CD14-positive monocyte (primary cell): ENCODE data around the gene SLC6A5. TPM values are rescaled to one million over a fixed set of nuclear protein-coding genes. Genes with fewer than 3 reads are reported as not detected.

Experiments
- DNase-seq, 3 donors: peaks; one replicate each; pipeline ENCODE4 v3.0.0-alpha.2; 2011 to 2022
- H2AFZ ChIP-seq: 2 replicates; pipeline ENCODE4 v1.6.0; 2012; ENCODE audit warnings: mild to moderate bottlenecking, low read depth, low read length, inconsistent platforms; ENCODE audit not compliant: insufficient read depth, poor library complexity, severe bottlenecking
- H3K27ac ChIP-seq, 2 donors: 1 replicate in 1 of 2; 2 replicates in 1 of 2; pipeline ENCODE4 v1.5.1; 2012 to 2013; ENCODE audit warnings: low read length in 2 of 2, control low read depth in 1 of 2, inconsistent platforms in 1 of 2, low read depth in 1 of 2, mild to moderate bottlenecking in 1 of 2
- H3K27me3 ChIP-seq, 2 donors: one replicate each; pipeline versions ENCODE4 v1.6.0 to v1.6.1; 2011 to 2013; ENCODE audit warnings: low read length in 2 of 2; ENCODE audit not compliant: control insufficient read depth in 2 of 2, insufficient read depth in 2 of 2
- H3K36me3 ChIP-seq, 2 donors: replicated peaks in 1 of 2; 1 replicate in 1 of 2; 2 replicates in 1 of 2; pipeline versions ENCODE4 v1.5.1 to v1.6.1; 2012 to 2013; ENCODE audit warnings: low read length in 2 of 2, control low read depth in 1 of 2, inconsistent platforms in 1 of 2, mild to moderate bottlenecking in 1 of 2; ENCODE audit not compliant: insufficient read depth in 2 of 2, control insufficient read depth in 1 of 2
- H3K4me1 ChIP-seq, 2 donors: 1 replicate in 1 of 2; 2 replicates in 1 of 2; pipeline versions ENCODE4 v1.5.1 to v1.6.1; 2012 to 2013; ENCODE audit warnings: low read length in 2 of 2, control low read depth in 1 of 2, inconsistent platforms in 1 of 2, mild to moderate bottlenecking in 1 of 2, moderate library complexity in 1 of 2; ENCODE audit not compliant: insufficient read depth in 2 of 2, control insufficient read depth in 1 of 2
- H3K4me2 ChIP-seq: replicated peaks from 2 replicates; pipeline ENCODE3; 2012; ENCODE audit warnings: low read length, moderate library complexity, mild to moderate bottlenecking; ENCODE audit not compliant: poor library complexity, severe bottlenecking; ENCODE audit errors: extremely low read depth
- H3K4me3 ChIP-seq, 3 experiments: fragments of 200-600 bp in 1 of 3; sonication (generic) in 1 of 3; replicated peaks in 1 of 3; 1 replicate in 2 of 3; 2 replicates in 1 of 3; pipeline ENCODE4 v1.5.1; 2011 to 2013; ENCODE audit warnings: low read length in 3 of 3, mild to moderate bottlenecking in 3 of 3, control low read depth in 2 of 3, low read depth in 2 of 3, inconsistent platforms in 1 of 3, moderate library complexity in 1 of 3
- H3K79me2 ChIP-seq: 2 replicates; pipeline ENCODE4 v1.6.0; 2012; ENCODE audit warnings: mild to moderate bottlenecking, control low read depth, inconsistent platforms, low read length, moderate library complexity; ENCODE audit not compliant: insufficient read depth
- H3K9ac ChIP-seq: 2 replicates; pipeline ENCODE4 v1.6.0; 2017; ENCODE audit warnings: low read length, mild to moderate bottlenecking; ENCODE audit not compliant: insufficient read depth, poor library complexity, severe bottlenecking
- H3K9me3 ChIP-seq, 2 donors: replicated peaks in 1 of 2; 1 replicate in 1 of 2; 2 replicates in 1 of 2; pipeline versions ENCODE4 v1.5.1 to v1.6.1; 2012 to 2013; ENCODE audit warnings: low read length in 2 of 2, control low read depth in 1 of 2; ENCODE audit not compliant: control insufficient read depth in 1 of 2, insufficient read depth in 1 of 2
- H4K20me1 ChIP-seq: 2 replicates; pipeline ENCODE4 v1.6.0; 2012; ENCODE audit warnings: mild to moderate bottlenecking, low read length, control low read depth, moderate library complexity; ENCODE audit not compliant: insufficient read depth
- H3K27ac Mint-ChIP-seq, 7 donors: one replicate each; pipeline ENCODE4 v1.8.0; 2020; ENCODE audit warnings: mild to moderate bottlenecking in 7 of 7, mixed read lengths in 7 of 7, moderate library complexity in 6 of 7, inconsistent platforms in 2 of 7
- H3K27me3 Mint-ChIP-seq, 3 donors: one replicate each; pipeline ENCODE4 v1.8.0; 2021 to 2022; ENCODE audit warnings: low read depth in 3 of 3, mild to moderate bottlenecking in 3 of 3, mixed read lengths in 3 of 3, moderate library complexity in 3 of 3, inconsistent platforms in 1 of 3
- H3K36me3 Mint-ChIP-seq, 2 donors: one replicate each; pipeline ENCODE4 v1.8.0; 2020; ENCODE audit warnings: mixed read lengths in 2 of 2, inconsistent platforms in 1 of 2, mild to moderate bottlenecking in 1 of 2
- H3K4me1 Mint-ChIP-seq: one replicate; pipeline ENCODE4 v1.8.0; 2020; ENCODE audit warnings: mild to moderate bottlenecking, mixed read lengths
- H3K4me3 Mint-ChIP-seq, 2 donors: one replicate each; pipeline ENCODE4 v1.8.0; 2020; ENCODE audit warnings: mild to moderate bottlenecking in 2 of 2, mixed read lengths in 2 of 2, moderate library complexity in 1 of 2
- H3K9me3 Mint-ChIP-seq, 7 donors: one replicate each; pipeline ENCODE4 v1.8.0; 2020 to 2022; ENCODE audit warnings: mixed read lengths in 7 of 7, mild to moderate bottlenecking in 6 of 7, moderate library complexity in 6 of 7, inconsistent platforms in 2 of 7
- CTCF ChIP-seq: fragments of 200-600 bp; IDR thresholded peaks from one replicate; pipeline ENCODE4 v1.8.0; 2022; ENCODE audit warnings: antibody characterized with exemption, mild to moderate bottlenecking
- WGBS: methylation state at CpG from one replicate; pipeline ENCODE4 v1.1.5; 2013; ENCODE audit warnings: missing lambda C conversion rate; ENCODE audit not compliant: insufficient coverage; 5-methylcytosine and 5-hydroxymethylcytosine counted together
- intact Hi-C, 2 donors: fragments of 100-400 bp; cut with micrococcal nuclease; formaldehyde crosslinking; loops; one replicate each; pipeline versions ENCODE4 v1.15.0 to v1.15.1; 2023
- polyA plus RNA-seq, 3 donors: library from polyadenylated mRNA; depleted of rRNA in 1 of 3; unstranded in 2 of 3; stranded (reverse) in 1 of 3; fragments of 300-500 nt in 2 of 3; fragments of >200 nt in 1 of 3; fragmentation: Illumina TruSeq in 2 of 3; gene quantifications; 1 replicate in 2 of 3; 2 replicates in 1 of 3; pipeline ENCODE4 v1.2.3, GENCODE V29; 2012 to 2021

SLC6A5 gene
- polyA plus RNA-seq, 3 donors: not detected

DNA sequence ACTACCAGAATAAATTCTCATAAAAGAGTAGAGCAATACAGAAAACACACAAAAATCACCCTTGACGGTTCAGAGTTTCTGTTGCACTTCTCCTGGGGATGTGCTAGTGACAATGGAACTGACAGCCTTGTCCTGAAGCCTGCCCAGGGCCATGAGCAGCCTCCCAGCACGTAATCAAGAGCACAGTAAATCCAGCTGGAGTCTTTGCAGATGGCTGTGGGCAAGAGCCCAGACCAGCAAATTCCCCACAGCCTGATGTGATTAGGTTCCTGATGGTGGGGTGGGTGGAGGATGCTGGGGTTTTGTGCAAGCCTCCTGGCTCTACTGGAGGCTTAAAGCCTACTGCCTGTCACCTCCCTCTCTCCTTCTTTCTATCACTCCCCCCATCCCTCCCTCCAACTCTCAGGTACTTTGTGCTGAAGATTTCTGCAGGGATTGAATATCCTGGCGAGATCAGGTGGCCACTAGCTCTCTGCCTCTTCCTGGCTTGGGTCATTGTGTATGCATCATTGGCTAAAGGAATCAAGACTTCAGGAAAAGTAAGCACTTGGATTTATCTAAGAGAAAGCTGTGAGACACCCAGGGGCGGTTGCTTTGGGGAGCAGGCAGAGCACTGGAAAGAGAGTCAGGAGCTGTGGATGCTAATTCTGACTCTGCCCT lies 18.1 kb downstream of the SLC6A5 start:
- Mint-ChIP-seq H3K9me3 (peaks cover 0 to 2% (median 0%) of the 10 kb centered on the region in 7 donors), H3K36me3 (no peaks in the 10 kb centered on the region), H3K4me3 (no peak overlapping the region), H3K27me3 (peaks cover 28 to 53% (median 50%) of the 10 kb centered on the region in 3 donors), H3K27ac (no peak overlapping the region), H3K4me1 (no peaks in the 10 kb centered on the region)
- Histone ChIP-seq H4K20me1 (no peaks in the 10 kb centered on the region), H3K4me2 (no peak overlapping the region), H3K27ac (no peak overlapping the region), H3K4me3 (no peak overlapping the region), H3K27me3 (peaks cover 38 to 53% of the 10 kb centered on the region in 2 donors), H3K36me3 (no peaks in the 10 kb centered on the region), H3K9me3 (no peaks in the 10 kb centered on the region), H3K4me1 (no peaks in the 10 kb centered on the region), H2AFZ (no peak overlapping the region), H3K9ac (no peak overlapping the region), H3K79me2 (no peaks in the 10 kb centered on the region)
- TF ChIP-seq CTCF: no peak
- no peak for DNase-seq
- intact Hi-C loops: no loop called here
- 21% methylated on average over 2 of the region's 4 CpGs for WGBS

GRCh38 chr11:20618083-20618482 lies 18.7 kb downstream of the SLC6A5 start:
- Histone ChIP-seq H3K4me2 (no peak overlapping the region), H2AFZ (no peak overlapping the region), H3K36me3 (no peaks in the 10 kb centered on the region), H3K4me3 (no peak overlapping the region), H3K79me2 (no peaks in the 10 kb centered on the region), H3K9me3 (no peaks in the 10 kb centered on the region), H3K27ac (no peak overlapping the region), H3K4me1 (no peaks in the 10 kb centered on the region), H4K20me1 (no peaks in the 10 kb centered on the region), H3K27me3 (peaks cover 34 to 49% of the 10 kb centered on the region in 2 donors), H3K9ac (no peak overlapping the region)
- intact Hi-C loops: no loop called here
- no peak overlapping the region for H3K27ac Mint-ChIP-seq
- H3K4me3 Mint-ChIP-seq: no peak overlapping the region
- H3K27me3 Mint-ChIP-seq: peaks cover 26 to 53% (median 44%) of the 10 kb centered on the region in 3 donors
- 83% methylated on average over 1 of the region's 1 CpG for WGBS
- H3K4me1 Mint-ChIP-seq: peaks cover 3% of the 10 kb centered on the region
- TF ChIP-seq CTCF: no peak
- no peak for DNase-seq
- no peaks in the 10 kb centered on the region for H3K36me3 Mint-ChIP-seq
- H3K9me3 Mint-ChIP-seq: peaks cover 0 to 2% (median 0%) of the 10 kb centered on the region in 7 donors
